Mesenchymal stem cell (in vitro differentiated cells and primary cell): Measurements from ENCODE around the gene MRNIP.

ENCODE experiments used
- DNase-seq: peaks from one replicate; pipeline ENCODE4 v3.0.0-alpha.2; 2013
- H2AFZ ChIP-seq: one replicate; pipeline ENCODE4 v1.6.1; 2013; ENCODE audit warnings: low read depth, mild to moderate bottlenecking, control low read depth, inconsistent platforms, low read length, moderate library complexity
- H2AK5ac ChIP-seq: 2 replicates; pipeline ENCODE4 v1.6.1; 2013; ENCODE audit warnings: low read length, moderate library complexity, mild to moderate bottlenecking, inconsistent platforms; ENCODE audit not compliant: severe bottlenecking
- H2BK120ac ChIP-seq: one replicate; pipeline ENCODE4 v1.6.1; 2013; ENCODE audit warnings: low read depth, mild to moderate bottlenecking, inconsistent platforms, low read length, moderate library complexity
- H2BK12ac ChIP-seq, 2 experiments: one replicate each; pipeline ENCODE4 v1.6.1; 2013; ENCODE audit warnings: inconsistent platforms in 2 of 2, low read length in 2 of 2, mild to moderate bottlenecking in 2 of 2, moderate library complexity in 2 of 2, control low read depth in 1 of 2
- H2BK15ac ChIP-seq: one replicate; pipeline ENCODE4 v1.6.1; 2013; ENCODE audit warnings: mild to moderate bottlenecking, low read depth, inconsistent platforms; ENCODE audit not compliant: poor library complexity, severe bottlenecking
- H2BK5ac ChIP-seq: 2 replicates; pipeline ENCODE4 v1.6.1; 2013; ENCODE audit warnings: low read depth, mild to moderate bottlenecking, low read length, control low read depth, inconsistent platforms; ENCODE audit not compliant: poor library complexity, severe bottlenecking
- H3K14ac ChIP-seq, 2 experiments: one replicate each; pipeline ENCODE4 v1.6.1; 2013; ENCODE audit warnings: inconsistent platforms in 2 of 2, low read length in 2 of 2, control low read depth in 1 of 2, mild to moderate bottlenecking in 1 of 2, moderate library complexity in 1 of 2
- H3K18ac ChIP-seq, 2 experiments: one replicate each; pipeline ENCODE4 v1.6.1; 2013; ENCODE audit warnings: inconsistent platforms in 2 of 2, low read length in 2 of 2, control low read depth in 1 of 2, low read depth in 1 of 2, mild to moderate bottlenecking in 1 of 2
- H3K23ac ChIP-seq, 2 experiments: one replicate each; pipeline ENCODE4 v1.6.1; 2013; ENCODE audit warnings: inconsistent platforms in 2 of 2, low read length in 2 of 2, mild to moderate bottlenecking in 2 of 2, moderate library complexity in 2 of 2, control low read depth in 1 of 2
- H3K27ac ChIP-seq: 2 replicates; pipeline ENCODE4 v1.5.1; 2013; ENCODE audit warnings: mild to moderate bottlenecking, moderate library complexity, low read length, control low read depth, inconsistent platforms; ENCODE audit not compliant: poor library complexity, severe bottlenecking
- H3K27me3 ChIP-seq, 2 experiments: 2 replicates each; pipeline versions ENCODE4 v1.6.1 to v1.7.0; 2013; ENCODE audit warnings: low read length in 2 of 2, mild to moderate bottlenecking in 2 of 2, moderate library complexity in 2 of 2, control low read depth in 1 of 2, inconsistent platforms in 1 of 2; ENCODE audit not compliant: control insufficient read depth in 1 of 2, insufficient read depth in 1 of 2
- H3K36me3 ChIP-seq, 2 experiments: 2 replicates each; pipeline versions ENCODE4 v1.6.1 to v1.7.0; 2013; ENCODE audit warnings: low read length in 2 of 2, control low read depth in 1 of 2, inconsistent platforms in 1 of 2, low read depth in 1 of 2, mild to moderate bottlenecking in 1 of 2; ENCODE audit not compliant: insufficient read depth in 2 of 2, control insufficient read depth in 1 of 2
- H3K4ac ChIP-seq, 2 experiments: one replicate each; pipeline ENCODE4 v1.6.1; 2013; ENCODE audit warnings: inconsistent platforms in 2 of 2, low read length in 2 of 2, mild to moderate bottlenecking in 2 of 2, moderate library complexity in 2 of 2, control low read depth in 1 of 2, low read depth in 1 of 2
- H3K4me1 ChIP-seq: 2 replicates; pipeline ENCODE4 v1.6.1; 2013; ENCODE audit warnings: low read depth, low read length, control low read depth; ENCODE audit not compliant: control insufficient read depth, insufficient read depth
- H3K4me2 ChIP-seq: 2 replicates; pipeline ENCODE4 v1.6.1; 2013; ENCODE audit warnings: low read length, mild to moderate bottlenecking, inconsistent platforms; ENCODE audit not compliant: poor library complexity, severe bottlenecking
- H3K4me3 ChIP-seq, 2 experiments: 2 replicates each; pipeline versions ENCODE4 v1.5.1 to v1.7.0; 2013; ENCODE audit warnings: low read length in 2 of 2, mild to moderate bottlenecking in 2 of 2, control low read depth in 1 of 2, low read depth in 1 of 2; ENCODE audit not compliant: insufficient read depth in 1 of 2
- H3K79me1 ChIP-seq: replicated peaks from 2 replicates; pipeline ENCODE4 v1.6.1; 2013; ENCODE audit warnings: mild to moderate bottlenecking, control low read depth, low read length, inconsistent platforms; ENCODE audit not compliant: poor library complexity, severe bottlenecking
- H3K9ac ChIP-seq: 2 replicates; pipeline ENCODE4 v1.7.0; 2013; ENCODE audit warnings: mild to moderate bottlenecking, low read length, moderate library complexity
- H3K9me3 ChIP-seq: 2 replicates; pipeline ENCODE4 v1.7.0; 2013; ENCODE audit warnings: mild to moderate bottlenecking, low read length; ENCODE audit not compliant: control insufficient read depth
- H4K8ac ChIP-seq: one replicate; pipeline ENCODE4 v1.6.1; 2013; ENCODE audit warnings: inconsistent platforms, mild to moderate bottlenecking, low read length, moderate library complexity
- H4K91ac ChIP-seq: one replicate; pipeline ENCODE4 v1.6.1; 2013; ENCODE audit warnings: mild to moderate bottlenecking, low read length, inconsistent platforms
- WGBS: methylation state at CpG from one replicate; pipeline ENCODE4 v1.1.7; 2013; ENCODE audit warnings: mixed read lengths; 5-methylcytosine and 5-hydroxymethylcytosine counted together

Gene MRNIP

DNA sequence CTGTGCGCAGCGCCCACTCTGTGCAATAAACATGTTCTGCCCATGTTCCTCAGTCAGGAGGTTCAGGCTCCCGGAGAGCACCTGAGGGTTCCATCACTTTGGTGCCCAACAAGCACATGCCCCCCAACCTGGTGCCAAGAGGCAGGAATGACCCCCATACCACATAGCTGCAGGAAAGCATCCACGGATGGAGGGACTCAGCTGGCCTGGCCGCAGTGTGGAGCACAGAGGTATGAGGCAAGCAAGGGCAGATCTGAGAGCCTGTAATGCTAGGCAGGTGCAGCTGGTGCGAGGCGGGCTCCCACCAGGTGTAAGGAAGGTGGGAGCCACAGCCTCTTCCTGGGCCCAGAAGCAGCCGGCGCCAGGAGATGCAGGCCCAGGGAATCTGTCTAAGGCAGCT, 4.3 kb upstream of the MRNIP start:
- Histone ChIP-seq H3K4ac (no peak overlapping the region), H3K27me3 (no peaks in the 10 kb centered on the region), H3K18ac (no peak overlapping the region), H4K91ac (no peak overlapping the region), H4K8ac (no peak overlapping the region), H2BK120ac (no peak overlapping the region), H3K4me3 (no peak overlapping the region), H2AK5ac (no peak overlapping the region), H2BK12ac (no peak overlapping the region), H3K79me1 (peaks cover 13% of the 10 kb centered on the region), H3K36me3 (peaks cover 59 to 60% of the 10 kb centered on the region in 2 experiments), H2AFZ (no peak overlapping the region), H3K9ac (no peak overlapping the region), H3K9me3 (no peaks in the 10 kb centered on the region), H3K27ac (no peak overlapping the region), H3K23ac (no peak overlapping the region), H3K14ac (no peak overlapping the region), H2BK15ac (no peak overlapping the region), H3K4me1 (peaks cover 10% of the 10 kb centered on the region), H3K4me2 (no peak overlapping the region), H2BK5ac (no peak overlapping the region)
- 98% methylated on average over 7 of the region's 9 CpGs for WGBS
- no peak for DNase-seq

DNA sequence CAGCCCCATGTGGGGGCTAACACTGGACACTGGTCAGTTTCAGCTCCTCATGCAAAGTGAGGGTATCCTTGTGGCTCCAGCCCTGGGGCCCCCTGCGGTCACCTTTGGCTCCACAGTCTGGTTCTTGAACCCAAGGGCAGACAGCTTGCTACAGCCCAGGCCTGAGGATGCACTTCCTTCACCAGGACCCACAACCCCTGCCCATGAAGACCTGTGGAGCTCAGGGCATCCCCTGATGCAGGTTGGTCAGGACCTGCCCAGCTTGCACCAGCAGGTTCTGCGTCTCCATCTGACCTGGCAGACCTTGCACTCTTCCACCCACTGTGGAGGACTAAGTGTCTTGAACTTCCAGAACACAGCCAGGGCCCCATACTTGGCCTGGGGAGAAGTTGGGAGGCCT, 3.7 kb upstream of the MRNIP start:
- Histone ChIP-seq H3K36me3 (peaks cover 53 to 54% of the 10 kb centered on the region in 2 experiments), H3K4me1 (peaks cover 6% of the 10 kb centered on the region), H3K79me1 (peaks cover 13% of the 10 kb centered on the region), H3K4me2 (no peak overlapping the region), H3K4me3 (no peak overlapping the region), H3K14ac (no peak overlapping the region), H2BK120ac (no peak overlapping the region), H3K9ac (no peak overlapping the region), H3K27ac (no peak overlapping the region), H3K18ac (no peak overlapping the region), H2AFZ (no peak overlapping the region), H4K8ac (no peak overlapping the region), H3K4ac (no peak overlapping the region), H2AK5ac (no peak overlapping the region), H3K23ac (no peak overlapping the region), H2BK15ac (no peak overlapping the region), H2BK5ac (no peak overlapping the region), H4K91ac (no peak overlapping the region), H2BK12ac (no peak overlapping the region), H3K27me3 (no peaks in the 10 kb centered on the region), H3K9me3 (no peaks in the 10 kb centered on the region)
- no peak for DNase-seq
- WGBS = 95% methylated on average over 2 of the region's 2 CpGs

DNA sequence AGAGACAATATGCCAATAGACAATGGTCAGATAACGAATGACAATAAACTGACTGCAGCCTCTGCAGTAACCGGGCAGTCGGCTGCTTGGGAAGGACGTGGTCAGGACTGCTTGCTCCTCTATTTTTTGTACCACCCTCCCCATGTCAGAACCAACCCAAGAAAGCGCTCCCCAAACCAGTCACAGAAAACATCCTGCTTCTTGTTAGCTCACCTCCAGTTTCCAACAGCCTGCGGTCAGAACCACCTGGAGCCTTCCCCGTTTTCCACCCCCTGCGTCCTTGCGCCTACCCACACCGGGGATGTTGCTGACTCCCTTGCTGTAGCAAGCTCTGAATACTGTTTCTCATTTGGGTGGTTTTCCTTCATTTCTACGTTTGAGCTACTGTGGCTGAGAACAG, 1.7 kb upstream of the MRNIP start:
- H2AFZ ChIP-seq = no peak overlapping the region
- no peak overlapping the region for H2AK5ac ChIP-seq
- no peak overlapping the region for H4K91ac ChIP-seq
- H3K23ac ChIP-seq = no peak overlapping the region
- no peak overlapping the region for H3K4me2 ChIP-seq
- no peak overlapping the region for H3K18ac ChIP-seq
- no peak overlapping the region for H2BK15ac ChIP-seq
- H3K79me1 ChIP-seq = peaks cover 26% of the 10 kb centered on the region
- H4K8ac ChIP-seq = no peak overlapping the region
- H3K4me1 ChIP-seq = peaks cover 8% of the 10 kb centered on the region
- H3K9ac ChIP-seq = peak overlapping the region; percentile 97
- 91% methylated on average over 11 of the region's 11 CpGs for WGBS
- no peak overlapping the region for H2BK12ac ChIP-seq
- H3K27ac ChIP-seq = no peak overlapping the region
- H3K36me3 ChIP-seq = peaks cover 39 to 42% of the 10 kb centered on the region in 2 experiments
- H3K9me3 ChIP-seq = no peaks in the 10 kb centered on the region
- no peak overlapping the region for H2BK5ac ChIP-seq
- H3K4me3 ChIP-seq = peak overlapping the region in 1 of 2 experiments; percentile 98
- no peak overlapping the region for H3K4ac ChIP-seq
- no peak overlapping the region for H2BK120ac ChIP-seq
- DNase-seq = no peak
- H3K14ac ChIP-seq = no peak overlapping the region
- H3K27me3 ChIP-seq = no peaks in the 10 kb centered on the region

DNA sequence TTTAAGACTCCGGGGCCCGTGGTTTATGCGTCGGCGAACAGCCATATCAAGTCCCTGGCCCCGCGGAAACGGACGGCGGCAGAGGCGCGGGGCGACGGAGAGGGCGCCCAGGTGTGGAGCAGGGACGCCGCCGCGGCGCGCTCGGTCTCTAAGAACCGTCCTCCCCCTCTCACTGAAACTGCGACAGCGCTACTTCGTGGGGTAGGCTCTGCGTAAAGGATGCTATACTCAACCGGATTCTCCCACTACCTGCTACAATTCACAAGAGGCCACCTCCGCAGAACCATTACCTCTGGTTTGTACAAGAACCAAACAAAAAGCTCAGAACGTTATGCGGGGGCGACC, 404 bp downstream of the MRNIP start:
- Histone ChIP-seq H3K9ac (peak overlapping the region; percentile 97), H2BK5ac (no peak overlapping the region), H2BK12ac (no peak overlapping the region), H3K23ac (no peak overlapping the region), H3K18ac (peak overlapping the region in 1 of 2 experiments; percentile 30), H3K27ac (no peak overlapping the region), H4K91ac (no peak overlapping the region), H2AK5ac (no peak overlapping the region), H3K79me1 (peaks cover 28% of the 10 kb centered on the region), H3K4me3 (peak overlapping the region; percentile 72 to 98), H3K36me3 (peaks cover 20 to 22% of the 10 kb centered on the region in 2 experiments), H2BK15ac (no peak overlapping the region), H2AFZ (peak overlapping the region; percentile 58), H3K4me1 (peaks cover 8% of the 10 kb centered on the region), H2BK120ac (no peak overlapping the region), H3K9me3 (no peaks in the 10 kb centered on the region), H3K27me3 (no peaks in the 10 kb centered on the region), H3K4me2 (peak overlapping the region; percentile 82), H4K8ac (no peak overlapping the region), H3K14ac (peak overlapping the region in 1 of 2 experiments; percentile 44), H3K4ac (no peak overlapping the region)
- DNase-seq = no peak
- WGBS = under 1% methylated on average over 32 of the region's 32 CpGs
